Esophagus (tissue), 2 donors: ENCODE data around the gene DEF6. TPM values are rescaled to one million over a fixed set of nuclear protein-coding genes. Genes with fewer than 3 reads are reported as not detected.

Source experiments
- H3K27ac ChIP-seq, 2 donors: one replicate each; pipeline ENCODE4 v1.5.1; 2013; ENCODE audit warnings: low read depth in 2 of 2, mild to moderate bottlenecking in 2 of 2, inconsistent platforms in 1 of 2, low read length in 1 of 2, moderate library complexity in 1 of 2
- H3K27me3 ChIP-seq, 2 donors: one replicate each; pipeline ENCODE4 v1.6.1; 2013; ENCODE audit warnings: low read length in 2 of 2, control low read depth in 1 of 2, mild to moderate bottlenecking in 1 of 2; ENCODE audit not compliant: insufficient read depth in 2 of 2, control insufficient read depth in 1 of 2
- H3K36me3 ChIP-seq, 2 donors: one replicate each; pipeline ENCODE4 v1.6.1; 2013; ENCODE audit warnings: low read length in 1 of 2; ENCODE audit not compliant: control insufficient read depth in 2 of 2, insufficient read depth in 2 of 2
- H3K4me1 ChIP-seq, 2 donors: one replicate each; pipeline ENCODE4 v1.6.1; 2013; ENCODE audit warnings: low read length in 1 of 2; ENCODE audit not compliant: control insufficient read depth in 2 of 2, insufficient read depth in 2 of 2
- H3K4me3 ChIP-seq, 2 donors: one replicate each; pipeline ENCODE4 v1.5.1; 2013; ENCODE audit warnings: low read length in 2 of 2, mild to moderate bottlenecking in 2 of 2, low read depth in 1 of 2, moderate library complexity in 1 of 2
- H3K9me3 ChIP-seq, 2 donors: one replicate each; pipeline ENCODE4 v1.6.1; 2013; ENCODE audit warnings: mild to moderate bottlenecking in 2 of 2, low read depth in 1 of 2, low read length in 1 of 2, moderate library complexity in 1 of 2; ENCODE audit not compliant: control insufficient read depth in 2 of 2, insufficient read depth in 1 of 2
- WGBS, 2 donors: extraction: QIAGEN DNeasy Blood & Tissue Kit; methylation state at CpG; one replicate each; pipeline ENCODE4 v1.1.7; 2013; 5-methylcytosine and 5-hydroxymethylcytosine counted together
- polyA plus RNA-seq, 2 donors: library from polyadenylated mRNA; stranded (reverse); fragments of 200-250 nt; gene quantifications; one replicate each; pipeline ENCODE4 v1.2.3, GENCODE V29; 2013
- donor health status: healthy with polysubstance abuse.
- donor health status: Bipolar disorder and iron deficiency.

DEF6 gene
- polyA plus RNA-seq, 2 donors: 25.2 to 38.6 TPM

DNA sequence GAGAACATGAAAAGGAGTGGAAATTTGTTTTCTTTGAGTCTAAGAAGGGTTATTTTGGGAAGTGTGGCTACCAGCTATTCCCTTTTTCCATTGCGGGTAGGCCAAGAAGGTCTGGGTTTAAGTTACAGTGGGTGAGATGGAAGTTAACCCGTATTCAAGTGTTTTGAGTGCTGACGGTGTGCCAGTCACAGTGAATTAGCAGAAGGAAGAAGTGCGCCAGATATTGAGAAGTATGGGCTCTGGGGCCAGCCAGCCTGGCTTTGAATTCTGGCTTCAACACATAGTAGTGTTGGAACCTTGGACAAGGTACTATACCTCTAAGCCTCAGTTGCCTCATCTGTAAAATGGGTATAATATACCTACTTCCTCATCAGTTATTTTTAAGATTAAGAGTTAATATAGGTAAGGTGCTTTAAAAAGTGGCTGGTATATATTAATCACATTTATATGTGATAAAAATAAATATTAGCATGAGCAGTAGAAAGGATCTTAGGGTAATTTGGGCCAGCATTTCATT, 21.8 kb upstream of the DEF6 start:
- no peaks in the 10 kb centered on the region for H3K36me3 ChIP-seq
- H3K4me1 ChIP-seq: no peaks in the 10 kb centered on the region
- H3K4me3 ChIP-seq: no peak overlapping the region
- 83 to 84% methylated on average over 4 of the region's 4 CpGs for WGBS, 2 donors
- no peak overlapping the region for H3K27ac ChIP-seq
- H3K27me3 ChIP-seq: no peaks in the 10 kb centered on the region
- no peaks in the 10 kb centered on the region for H3K9me3 ChIP-seq

DNA sequence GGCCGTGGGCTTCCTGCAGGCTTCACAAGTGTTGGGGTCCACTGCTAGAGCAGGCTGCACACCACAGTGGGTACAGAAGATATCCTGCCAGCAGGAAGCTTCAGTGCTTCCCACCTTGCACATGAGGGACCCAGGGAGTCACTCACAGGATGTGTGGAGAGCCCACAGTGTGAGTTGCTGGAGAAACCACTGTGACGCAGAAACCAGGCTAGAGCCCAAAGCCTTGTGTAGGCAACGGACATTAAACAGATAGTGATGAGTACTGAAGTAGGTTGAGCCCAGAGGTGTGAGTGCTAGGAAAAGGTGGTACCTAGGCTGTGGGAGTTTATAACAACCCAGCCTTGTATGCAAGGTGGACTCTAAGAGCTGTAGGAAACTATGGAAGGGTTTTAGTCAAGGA, 18.9 kb upstream of the DEF6 start:
- WGBS, 2 donors: 95% methylated on average over 3 of the region's 3 CpGs
- H3K27ac ChIP-seq: no peak overlapping the region
- no peaks in the 10 kb centered on the region for H3K9me3 ChIP-seq
- H3K27me3 ChIP-seq: no peaks in the 10 kb centered on the region
- no peaks in the 10 kb centered on the region for H3K4me1 ChIP-seq
- H3K36me3 ChIP-seq: peaks cover 0 to 5% of the 10 kb centered on the region in 2 donors
- H3K4me3 ChIP-seq: no peak overlapping the region

DNA sequence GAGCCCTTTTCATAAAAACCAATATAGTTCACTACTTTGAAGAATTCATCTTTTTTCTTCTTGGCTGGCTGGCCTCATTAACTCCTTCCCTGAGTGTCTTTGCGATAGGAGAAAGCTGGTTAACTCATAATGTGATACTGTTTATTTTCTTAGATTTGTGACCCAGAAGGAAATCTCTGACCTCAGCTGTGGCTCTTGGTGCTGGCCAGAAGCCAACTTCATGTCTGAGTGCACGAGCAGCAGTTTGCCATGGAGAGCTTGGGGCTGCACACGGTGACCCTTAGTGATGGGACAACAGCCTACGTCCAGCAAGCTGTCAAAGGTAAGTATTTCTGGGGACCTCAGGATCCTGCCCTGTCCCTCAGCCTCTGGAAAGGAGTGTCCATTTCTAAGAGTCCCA, 16.7 kb upstream of the DEF6 start:
- Histone ChIP-seq H3K27ac (no peak overlapping the region), H3K4me3 (no peak overlapping the region), H3K9me3 (no peaks in the 10 kb centered on the region), H3K27me3 (no peaks in the 10 kb centered on the region), H3K36me3 (peaks cover 0 to 8% of the 10 kb centered on the region in 2 donors), H3K4me1 (no peaks in the 10 kb centered on the region)
- WGBS, 2 donors: 67 to 70% methylated on average over 4 of the region's 4 CpGs

DNA sequence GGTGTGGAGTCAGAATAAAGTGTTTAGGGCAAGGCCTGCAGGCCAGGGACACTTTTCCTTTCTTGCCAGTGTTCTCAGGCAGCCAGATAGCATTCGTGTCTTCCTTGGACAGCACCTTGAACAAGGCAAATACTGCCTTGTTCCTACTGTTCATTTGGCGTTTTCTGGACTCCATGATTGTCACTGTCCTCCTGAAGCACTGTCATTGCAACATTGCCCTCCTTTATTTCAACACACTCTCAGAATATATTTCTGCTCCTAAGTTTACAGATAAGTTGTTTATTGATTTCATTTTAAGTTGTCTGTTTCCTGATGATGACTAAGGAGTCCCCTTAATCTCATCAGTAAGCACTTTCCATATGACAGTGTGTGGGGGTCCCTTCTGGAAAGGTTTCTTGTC, 15.1 kb upstream of the DEF6 start:
- Histone ChIP-seq H3K4me1 (peaks cover 0 to 4% of the 10 kb centered on the region in 2 donors), H3K36me3 (peaks cover 6 to 14% of the 10 kb centered on the region in 2 donors), H3K27ac (no peak overlapping the region), H3K4me3 (no peak overlapping the region), H3K27me3 (no peaks in the 10 kb centered on the region), H3K9me3 (no peaks in the 10 kb centered on the region)
- 94 to 96% methylated on average over 2 of the region's 2 CpGs for WGBS, 2 donors

DNA sequence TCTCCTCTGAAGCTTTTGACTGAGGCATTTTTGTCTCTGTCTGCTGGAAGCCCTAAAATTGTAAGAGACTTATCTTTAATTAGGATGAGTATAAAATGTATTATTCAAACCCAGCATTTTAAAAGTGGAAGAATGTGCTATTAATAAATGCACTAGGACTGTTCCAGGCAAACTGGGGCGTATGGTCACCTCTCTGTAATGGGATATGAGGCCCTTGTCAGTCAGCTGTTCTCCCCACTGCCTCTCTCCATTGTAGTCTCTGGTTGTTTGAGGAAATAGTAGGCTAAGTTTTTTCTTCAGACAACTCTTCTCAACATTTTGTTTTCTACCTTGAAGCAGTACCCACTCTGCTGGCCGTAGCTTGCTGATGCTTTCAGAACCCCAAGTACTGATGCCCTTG, 14.3 kb upstream of the DEF6 start:
- H3K27ac ChIP-seq: no peak overlapping the region
- 66 to 93% methylated on average over 2 of the region's 2 CpGs for WGBS, 2 donors
- H3K27me3 ChIP-seq: no peaks in the 10 kb centered on the region
- H3K36me3 ChIP-seq: peaks cover 12 to 19% of the 10 kb centered on the region in 2 donors
- H3K9me3 ChIP-seq: no peaks in the 10 kb centered on the region
- H3K4me3 ChIP-seq: no peak overlapping the region
- H3K4me1 ChIP-seq: peaks cover 0 to 6% of the 10 kb centered on the region in 2 donors

DNA sequence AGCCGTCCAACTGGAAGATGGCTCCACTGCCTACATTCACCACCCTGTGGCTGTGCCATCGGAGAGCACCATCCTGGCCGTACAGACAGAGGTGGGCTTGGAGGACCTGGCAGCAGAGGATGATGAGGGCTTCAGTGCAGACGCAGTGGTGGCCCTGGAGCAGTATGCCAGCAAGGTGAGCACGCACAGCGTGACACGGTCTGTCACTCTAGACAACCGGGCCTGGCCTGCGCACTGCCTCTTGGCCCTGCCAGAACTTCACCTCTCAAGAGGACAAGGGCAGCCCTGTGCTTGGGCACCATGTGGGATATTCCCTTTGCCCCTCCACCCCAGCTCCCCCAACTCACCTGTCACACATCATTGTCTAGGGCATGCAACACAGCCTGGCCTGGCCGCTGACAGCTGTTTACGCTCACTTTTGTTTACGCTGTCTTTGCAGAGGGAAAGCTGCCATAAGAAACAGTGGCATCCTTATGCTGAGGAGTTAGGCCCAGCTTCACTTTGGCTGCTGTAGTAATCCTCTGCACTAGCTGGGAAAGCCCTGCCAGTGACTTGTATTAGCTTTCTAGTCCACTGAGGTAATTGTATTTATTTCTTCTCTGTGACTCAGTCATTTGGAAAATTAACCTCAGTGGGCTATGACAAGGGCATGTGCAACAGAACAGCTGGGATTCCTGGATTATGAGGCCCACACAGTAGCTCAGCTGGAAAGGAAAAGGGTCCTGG, 9.8 kb upstream of the DEF6 start:
- Histone ChIP-seq H3K4me3 (no peak overlapping the region), H3K4me1 (peaks cover 0 to 6% of the 10 kb centered on the region in 2 donors), H3K27ac (no peak overlapping the region), H3K9me3 (no peaks in the 10 kb centered on the region), H3K27me3 (no peaks in the 10 kb centered on the region), H3K36me3 (peaks cover 27 to 48% of the 10 kb centered on the region in 2 donors)
- WGBS, 2 donors: 91% methylated on average over 12 of the region's 12 CpGs

DNA sequence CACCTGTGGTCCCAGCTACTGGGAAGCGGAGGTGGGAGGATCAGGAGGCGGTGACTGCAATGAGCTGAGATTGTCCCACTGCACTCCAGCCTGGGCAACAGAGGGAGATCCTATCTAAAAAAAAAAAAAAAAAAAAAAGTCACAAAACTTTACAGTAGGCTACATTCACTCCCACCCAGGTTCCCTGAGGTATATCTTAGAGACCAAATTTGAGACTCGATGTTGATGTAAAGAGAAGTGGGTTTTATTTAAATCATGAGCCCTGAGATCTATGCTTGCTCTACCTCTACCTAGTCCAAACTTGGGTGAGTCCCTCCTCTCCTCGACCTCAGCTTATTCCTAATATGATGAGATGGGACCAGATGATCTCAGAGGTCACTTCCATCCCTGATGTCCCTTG, 8.8 kb upstream of the DEF6 start:
- Histone ChIP-seq H3K27ac (no peak overlapping the region), H3K4me1 (peaks cover 0 to 6% of the 10 kb centered on the region in 2 donors), H3K36me3 (peaks cover 27 to 47% of the 10 kb centered on the region in 2 donors), H3K27me3 (no peaks in the 10 kb centered on the region), H3K9me3 (no peaks in the 10 kb centered on the region), H3K4me3 (no peak overlapping the region)
- 72 to 73% methylated on average over 4 of the region's 4 CpGs for WGBS, 2 donors

DNA sequence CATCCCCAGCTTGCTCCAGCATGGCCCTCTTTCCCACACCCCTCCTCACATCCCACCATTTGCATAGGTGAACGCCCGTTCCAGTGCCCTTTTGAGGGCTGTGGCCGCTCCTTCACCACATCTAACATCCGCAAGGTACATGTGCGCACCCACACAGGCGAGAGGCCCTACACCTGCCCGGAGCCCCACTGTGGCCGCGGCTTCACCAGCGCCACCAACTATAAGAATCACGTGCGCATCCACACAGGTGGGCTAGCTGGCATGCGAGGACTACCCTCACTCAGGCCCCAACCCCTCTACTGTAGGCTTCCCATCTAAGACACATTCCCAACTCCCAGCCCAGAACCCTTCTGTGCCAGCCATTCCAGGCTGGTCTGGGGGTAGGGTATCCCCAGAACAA, 6.1 kb upstream of the DEF6 start:
- H3K9me3 ChIP-seq: no peaks in the 10 kb centered on the region
- H3K4me3 ChIP-seq: no peak overlapping the region
- no peak overlapping the region for H3K27ac ChIP-seq
- no peaks in the 10 kb centered on the region for H3K27me3 ChIP-seq
- peaks cover 0 to 3% of the 10 kb centered on the region in 2 donors for H3K4me1 ChIP-seq
- peaks cover 27 to 49% of the 10 kb centered on the region in 2 donors for H3K36me3 ChIP-seq
- WGBS, 2 donors: 90 to 93% methylated on average over 13 of the region's 13 CpGs

DNA sequence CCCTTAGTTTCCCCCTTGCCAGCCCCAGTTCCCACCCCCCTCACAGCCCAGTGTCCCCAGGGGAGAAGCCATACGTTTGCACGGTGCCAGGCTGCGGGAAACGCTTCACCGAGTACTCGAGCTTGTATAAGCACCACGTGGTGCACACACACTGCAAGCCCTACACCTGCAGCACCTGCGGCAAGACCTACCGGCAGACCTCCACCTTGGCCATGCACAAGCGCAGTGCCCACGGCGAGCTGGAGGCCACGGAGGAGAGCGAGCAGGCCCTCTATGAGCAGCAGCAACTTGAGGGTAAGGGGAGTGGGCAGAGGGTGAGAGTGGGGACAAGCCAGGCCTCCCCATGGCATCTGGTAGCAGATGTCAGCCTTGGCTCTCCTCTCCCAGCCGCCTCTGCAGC, 5.1 kb upstream of the DEF6 start:
- 73 to 76% methylated on average over 15 of the region's 15 CpGs for WGBS, 2 donors
- Histone ChIP-seq H3K27me3 (no peaks in the 10 kb centered on the region), H3K27ac (no peak overlapping the region), H3K4me3 (no peak overlapping the region), H3K36me3 (peaks cover 22 to 49% of the 10 kb centered on the region in 2 donors), H3K9me3 (no peaks in the 10 kb centered on the region), H3K4me1 (peaks cover 0 to 2% of the 10 kb centered on the region in 2 donors)

DNA sequence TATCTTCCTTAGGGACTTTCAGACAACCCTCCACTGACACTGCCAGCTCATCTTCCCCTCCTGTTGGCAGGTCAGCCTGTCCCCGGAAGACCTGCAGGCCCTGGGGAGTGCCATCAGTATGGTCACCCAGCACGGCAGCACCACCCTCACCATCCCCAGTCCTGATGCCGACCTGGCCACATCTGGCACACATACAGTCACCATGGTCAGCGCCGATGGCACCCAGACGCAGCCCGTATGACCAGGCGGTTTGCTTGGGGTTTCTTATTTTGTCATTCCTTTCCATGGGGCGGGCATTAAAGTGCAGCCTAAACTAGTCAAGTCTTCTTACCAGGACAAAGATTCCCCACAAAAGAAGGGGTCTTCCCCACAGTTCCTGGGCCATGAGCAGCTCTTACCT, 3.9 kb upstream of the DEF6 start:
- H3K9me3 ChIP-seq: no peaks in the 10 kb centered on the region
- 88 to 92% methylated on average over 9 of the region's 9 CpGs for WGBS, 2 donors
- peaks cover 16 to 44% of the 10 kb centered on the region in 2 donors for H3K36me3 ChIP-seq

More for the DNA sequence above, 3.9 kb upstream of the DEF6 start:
- no peak overlapping the region for H3K4me3 ChIP-seq
- H3K27me3 ChIP-seq: no peaks in the 10 kb centered on the region
- peaks cover 0 to 2% of the 10 kb centered on the region in 2 donors for H3K4me1 ChIP-seq
- no peak overlapping the region for H3K27ac ChIP-seq
